A549 (cell line): Measurements from ENCODE around the gene KRTAP5-5.

Experiments
- CTCF ChIP-seq: fragments of >200 bp; sonication (Bioruptor Twin); formaldehyde crosslinking; IDR thresholded peaks from 3 replicates; pipeline ENCODE4 v1.5.1; 2016
- E2F6 ChIP-seq: IDR thresholded peaks from 2 replicates; pipeline ENCODE4 v1.6.1; 2012; ENCODE audit warnings: low read depth, borderline replicate concordance
- EHMT2 ChIP-seq: fragments of 200-600 bp; sonication (generic); IDR thresholded peaks from 2 replicates; pipeline ENCODE4 v1.6.1; 2016; ENCODE audit warnings: antibody characterized with exemption, low read depth, mild to moderate bottlenecking, moderate library complexity
- EP300 ChIP-seq, 2 experiments: fragments of >200 bp; sonication (Bioruptor Twin); formaldehyde crosslinking; IDR thresholded peaks; 2 replicates in 1 of 2; 3 replicates in 1 of 2; pipeline ENCODE4 v1.6.1; 2016 to 2017
- MAX ChIP-seq: IDR thresholded peaks from 2 replicates; pipeline ENCODE4 v1.6.1; 2012
- POLR2A ChIP-seq: IDR thresholded peaks from 2 replicates; pipeline ENCODE4 v1.6.1; 2012; ENCODE audit warnings: mild to moderate bottlenecking, low read length
- RAD21 ChIP-seq, 2 experiments: fragments of >200 bp in 1 of 2; sonication (Bioruptor Twin) in 1 of 2; formaldehyde crosslinking in 1 of 2; IDR thresholded peaks in 1 of 2; conservative IDR thresholded peaks in 1 of 2; 2 replicates in 1 of 2; 3 replicates in 1 of 2; pipeline ENCODE4 v1.6.1; 2012 to 2018; ENCODE audit warnings: inconsistent platforms in 1 of 2
- REST ChIP-seq: fragments of 200-600 bp; sonication (generic); IDR thresholded peaks from 2 replicates; pipeline ENCODE4 v1.6.1; 2016; ENCODE audit warnings: antibody characterized with exemption, mild to moderate bottlenecking, moderate library complexity
- SMC3 ChIP-seq: fragments of >200 bp; sonication (Bioruptor Twin); formaldehyde crosslinking; IDR thresholded peaks from 3 replicates; pipeline ENCODE4 v1.6.1; 2018; ENCODE audit warnings: inconsistent platforms

GRCh38 chr11:1674173-1675131, 44.9 kb downstream of the KRTAP5-5 start:
- TF ChIP-seq REST, result no peak
- no peak for TF ChIP-seq CTCF
- TF ChIP-seq POLR2A, result no peak
- no peak for TF ChIP-seq RAD21 (conservative IDR thresholded peaks at IDR 0.05 in 1 of 2, IDR thresholded peaks at IDR 0.05 in 1 of 2)
- no peak for TF ChIP-seq EP300 (IDR thresholded peaks at IDR 0.05)
- TF ChIP-seq EHMT2, result no peak
- TF ChIP-seq E2F6, result no peak
- TF ChIP-seq SMC3, result no peak
- TF ChIP-seq MAX, result no peak
